NCI-H1417 (cell line): ENCODE results near the gene ANKRD18B.
A peak's percentile ranks its signal among the peaks of the same experiment; 100 is the strongest.
"Not testable (repeated sequence)": the region's sequence is repeated elsewhere in the genome, so short reads cannot be mapped to it uniquely, and the experiment has no call there.

Source experiments
- DNase-seq, 3 experiments: peaks; one replicate each; lab custom pipeline; 2025; lab: John Stamatoyannopoulos, UW

ANKRD18B gene

GRCh38 chr9:33523397-33524305, at the start of gene ANKRD18B:
Gene ANKRD18B (plus strand): TSS chr9:33524251. CDS start chr9:33524490, 239 bp downstream.
- peak; percentile 47 to 82 (median 72) for DNase-seq

- DNase-seq, result no peak
These were observed 48.7 kb upstream of the ANKRD18B start for GRCh38 chr9:33475357-33475756.

- DNase-seq, result no peak
These were observed 47.5 kb upstream of the ANKRD18B start for GRCh38 chr9:33476503-33476902.

GRCh38 chr9:33480106-33480505, 43.9 kb upstream of the ANKRD18B start:
- no peak for DNase-seq

GRCh38 chr9:33480976-33481375, 43.1 kb upstream of the ANKRD18B start:
- DNase-seq, result no peak

GRCh38 chr9:33485312-33485711, 38.7 kb upstream of the ANKRD18B start:
- DNase-seq, result not testable (repeated sequence)

- no peak for DNase-seq
These were observed 35.0 kb upstream of the ANKRD18B start for GRCh38 chr9:33489066-33489465.

GRCh38 chr9:33493819-33494218, 30.2 kb upstream of the ANKRD18B start:
- DNase-seq, result not testable (repeated sequence)

- no peak for DNase-seq
These were observed 25.7 kb upstream of the ANKRD18B start for GRCh38 chr9:33498387-33498786.

GRCh38 chr9:33506626-33507370, 17.3 kb upstream of the ANKRD18B start:
- no peak for DNase-seq

GRCh38 chr9:33510262-33511183, 13.5 kb upstream of the ANKRD18B start:
- peak; percentile 17 to 81 (median 77) for DNase-seq

GRCh38 chr9:33511184-33511517, 12.9 kb upstream of the ANKRD18B start:
- DNase-seq, result not testable (repeated sequence)

- DNase-seq, result not testable (repeated sequence)
These were observed 11.5 kb upstream of the ANKRD18B start for GRCh38 chr9:33512535-33512934.

GRCh38 chr9:33515342-33515995, 8.6 kb upstream of the ANKRD18B start:
- peak; percentile 28 to 62 (median 35) for DNase-seq

- DNase-seq, result peak in 1 of 3 experiments; percentile 3
These were observed 7.7 kb upstream of the ANKRD18B start for GRCh38 chr9:33516397-33516796.

- peak in 2 of 3 experiments; percentile 26 to 31 for DNase-seq
These were observed 6.7 kb upstream of the ANKRD18B start for GRCh38 chr9:33517373-33517772.

GRCh38 chr9:33517934-33518577, 6.0 kb upstream of the ANKRD18B start:
- DNase-seq, result not testable (repeated sequence)

GRCh38 chr9:33521861-33522260, 2.2 kb upstream of the ANKRD18B start:
- DNase-seq, result peak in 1 of 3 experiments; percentile 24

GRCh38 chr9:33524306-33524947, 376 bp downstream of the ANKRD18B start:
- peak; percentile 5 to 62 (median 51) for DNase-seq

- not testable (repeated sequence) for DNase-seq
These were observed 4.0 kb downstream of the ANKRD18B start for GRCh38 chr9:33528069-33528468.
